Stomach (tissue), 4 donors: ENCODE measurements around the gene CRYAA.
"Not testable (repeated sequence)": the region's sequence is repeated elsewhere in the genome, so short reads cannot be mapped to it uniquely, and the experiment has no call there.

Experiments
- EP300 ChIP-seq: sonication (generic); formaldehyde crosslinking; IDR thresholded peaks from one replicate; pipeline ENCODE4 v1.6.1; 2017; ENCODE audit warnings: antibody characterized with exemption
- POLR2AphosphoS5 ChIP-seq, 3 donors: sonication (generic); formaldehyde crosslinking; IDR thresholded peaks; one replicate each; pipeline ENCODE4 v1.6.1; 2016; ENCODE audit warnings: antibody characterized with exemption in 3 of 3
- TF ChIP-seq, protein P1 (sequence below), 7 experiments: fragments of 450-650 bp in 4 of 7; fragments of 200-600 bp in 3 of 7; sonication (generic) in 3 of 7; IDR thresholded peaks; one replicate each; pipeline ENCODE4 v1.5.1; 2016 to 2019; ENCODE audit warnings: antibody characterized with exemption in 7 of 7, control low read depth in 2 of 7, mild to moderate bottlenecking in 1 of 7

DNA sequence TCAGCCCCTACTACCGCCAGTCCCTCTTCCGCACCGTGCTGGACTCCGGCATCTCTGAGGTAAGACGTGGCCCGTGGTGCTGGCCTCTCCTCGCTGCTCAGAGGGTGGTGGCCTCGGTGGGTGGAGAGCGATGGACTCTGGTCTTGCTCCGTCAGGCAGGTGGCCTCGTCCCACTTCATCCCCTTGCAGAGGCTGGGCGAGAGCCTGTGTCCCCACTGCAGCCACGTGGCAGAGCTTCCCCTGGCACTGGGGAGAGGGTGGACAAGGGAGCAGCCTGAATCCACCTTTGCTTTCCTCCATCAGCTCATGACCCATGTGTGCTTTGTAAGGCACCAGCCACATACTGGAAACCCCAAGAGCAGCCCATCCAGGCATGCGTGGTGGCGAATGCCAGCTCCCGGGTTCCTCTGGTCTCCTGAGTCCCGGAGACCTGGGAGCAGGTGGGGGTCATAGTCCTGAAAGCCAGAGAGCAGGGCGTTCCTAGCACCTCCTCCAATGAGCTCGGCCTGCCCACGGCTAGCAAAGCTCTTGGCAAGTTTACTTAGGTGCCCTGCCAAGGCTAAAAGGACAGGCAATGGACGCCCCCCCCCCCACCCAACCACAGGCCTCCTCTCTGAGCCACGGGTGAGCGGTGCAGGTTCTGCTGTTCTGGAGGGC, 550 bp downstream of the CRYAA start:
- TF ChIP-seq POLR2AphosphoS5 (IDR thresholded peaks at IDR 0.05); EP300: not testable (repeated sequence)
- TF ChIP-seq, protein P1, sequence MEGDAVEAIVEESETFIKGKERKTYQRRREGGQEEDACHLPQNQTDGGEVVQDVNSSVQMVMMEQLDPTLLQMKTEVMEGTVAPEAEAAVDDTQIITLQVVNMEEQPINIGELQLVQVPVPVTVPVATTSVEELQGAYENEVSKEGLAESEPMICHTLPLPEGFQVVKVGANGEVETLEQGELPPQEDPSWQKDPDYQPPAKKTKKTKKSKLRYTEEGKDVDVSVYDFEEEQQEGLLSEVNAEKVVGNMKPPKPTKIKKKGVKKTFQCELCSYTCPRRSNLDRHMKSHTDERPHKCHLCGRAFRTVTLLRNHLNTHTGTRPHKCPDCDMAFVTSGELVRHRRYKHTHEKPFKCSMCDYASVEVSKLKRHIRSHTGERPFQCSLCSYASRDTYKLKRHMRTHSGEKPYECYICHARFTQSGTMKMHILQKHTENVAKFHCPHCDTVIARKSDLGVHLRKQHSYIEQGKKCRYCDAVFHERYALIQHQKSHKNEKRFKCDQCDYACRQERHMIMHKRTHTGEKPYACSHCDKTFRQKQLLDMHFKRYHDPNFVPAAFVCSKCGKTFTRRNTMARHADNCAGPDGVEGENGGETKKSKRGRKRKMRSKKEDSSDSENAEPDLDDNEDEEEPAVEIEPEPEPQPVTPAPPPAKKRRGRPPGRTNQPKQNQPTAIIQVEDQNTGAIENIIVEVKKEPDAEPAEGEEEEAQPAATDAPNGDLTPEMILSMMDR (IDR thresholded peaks at IDR 0.05) = not testable (repeated sequence)
